ENCODE measurements around the gene SPINK1.
"Not testable (repeated sequence)": the region's sequence is repeated elsewhere in the genome, so short reads cannot be mapped to it uniquely, and the experiment has no call there.

Gene SPINK1

GRCh38 chr5:147822686-147823491, 8.6 kb downstream of the SPINK1 start:
- Histone ChIP-seq H3K4me3 (ENCODE audit: low read length) (no peak overlapping the region), H3K9me3 (ENCODE audit: control insufficient read depth, low read depth, low read length) (no peaks in the 10 kb centered on the region), H3K4me1 (ENCODE audit: control insufficient read depth, low read depth, low read length) (peaks cover 5% of the 10 kb centered on the region)

GRCh38 chr5:147822222-147822621, 9.2 kb downstream of the SPINK1 start:
- H3K4me1 ChIP-seq (ENCODE audit: control insufficient read depth, low read depth, low read length); H3K27me3 ChIP-seq (ENCODE audit: control insufficient read depth, insufficient read depth, low read length); H3K36me3 ChIP-seq (ENCODE audit: control insufficient read depth, low read depth, low read length); H3K9ac ChIP-seq (ENCODE audit: low read length); H3K27ac ChIP-seq (ENCODE audit: low read length); H3K4me3 ChIP-seq (ENCODE audit: low read length); H3K9me3 ChIP-seq (ENCODE audit: control insufficient read depth, low read depth, low read length): not testable (repeated sequence)

More at GRCh38 chr5:147822686-147823491, 8.6 kb downstream of the SPINK1 start:
- no peaks in the 10 kb centered on the region for H3K27me3 ChIP-seq (ENCODE audit: control insufficient read depth, insufficient read depth, low read length)
- no peaks in the 10 kb centered on the region for H3K36me3 ChIP-seq (ENCODE audit: control insufficient read depth, low read depth, low read length)
- H3K27ac ChIP-seq (ENCODE audit: low read length) = no peak overlapping the region
- H3K9ac ChIP-seq (ENCODE audit: low read length) = no peak overlapping the region

DNA sequence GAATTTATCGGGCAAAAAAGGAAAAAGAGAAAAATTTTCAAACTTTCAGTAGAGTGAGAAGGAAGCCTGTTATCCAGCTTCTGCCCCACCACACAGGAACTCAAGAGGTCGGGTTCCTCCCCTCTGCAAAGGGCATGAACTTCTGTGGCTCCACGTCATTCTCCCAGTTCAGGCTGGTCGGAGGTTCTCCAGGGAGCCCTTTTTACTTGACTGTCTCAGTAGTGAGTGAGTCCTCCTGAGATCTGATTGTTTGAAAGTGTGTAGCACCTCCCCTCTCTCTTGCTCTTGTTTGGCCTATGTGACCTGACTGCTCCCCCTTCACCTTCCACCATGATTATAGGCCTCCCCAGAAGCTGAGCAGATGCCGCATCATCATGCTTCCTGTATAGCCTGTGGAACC, 9.7 kb downstream of the SPINK1 start:
- Histone ChIP-seq H3K4me3 (ENCODE audit: low read length) (no peak overlapping the region), H3K27ac (ENCODE audit: low read length) (no peak overlapping the region), H3K9me3 (ENCODE audit: control insufficient read depth, low read depth, low read length) (no peaks in the 10 kb centered on the region), H3K9ac (ENCODE audit: low read length) (no peak overlapping the region), H3K27me3 (ENCODE audit: control insufficient read depth, insufficient read depth, low read length) (no peaks in the 10 kb centered on the region), H3K4me1 (ENCODE audit: control insufficient read depth, low read depth, low read length) (peaks cover 5% of the 10 kb centered on the region), H3K36me3 (ENCODE audit: control insufficient read depth, low read depth, low read length) (no peaks in the 10 kb centered on the region)

- Histone ChIP-seq H3K27me3 (ENCODE audit: control insufficient read depth, insufficient read depth, low read length) (no peaks in the 10 kb centered on the region), H3K27ac (ENCODE audit: low read length) (no peak overlapping the region)
Measured at GRCh38 chr5:147819261-147819770, 12.2 kb downstream of the SPINK1 start.

DNA sequence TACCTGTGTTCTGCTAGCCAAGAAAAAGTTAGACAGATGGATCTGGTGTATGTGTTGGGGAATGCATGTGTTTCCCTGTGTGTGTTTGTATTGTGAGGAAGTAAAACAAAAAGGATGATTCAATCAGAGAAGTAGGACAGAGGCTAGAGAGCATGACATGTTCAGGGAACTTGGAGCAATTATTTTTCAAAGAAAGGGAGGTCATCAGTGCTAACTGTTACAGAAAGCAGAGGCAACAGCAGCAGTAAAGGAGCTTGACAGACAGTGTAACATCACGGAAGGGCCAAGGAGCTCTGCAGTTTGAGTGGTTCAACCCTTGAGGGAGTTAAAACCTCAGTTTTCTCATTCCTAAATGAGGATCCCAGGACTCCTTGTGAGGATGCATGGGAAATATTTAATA, 13.2 kb downstream of the SPINK1 start:
- Histone ChIP-seq H3K9ac (ENCODE audit: low read length) (no peak overlapping the region), H3K27ac (ENCODE audit: low read length) (no peak overlapping the region), H3K4me3 (ENCODE audit: low read length) (no peak overlapping the region), H3K27me3 (ENCODE audit: control insufficient read depth, insufficient read depth, low read length) (no peaks in the 10 kb centered on the region), H3K4me1 (ENCODE audit: control insufficient read depth, low read depth, low read length) (no peaks in the 10 kb centered on the region), H3K9me3 (ENCODE audit: control insufficient read depth, low read depth, low read length) (peaks cover 4% of the 10 kb centered on the region), H3K36me3 (ENCODE audit: control insufficient read depth, low read depth, low read length) (no peaks in the 10 kb centered on the region)

More at GRCh38 chr5:147819261-147819770, 12.2 kb downstream of the SPINK1 start:
- H3K9me3 ChIP-seq (ENCODE audit: control insufficient read depth, low read depth, low read length) = peaks cover 4% of the 10 kb centered on the region
- no peaks in the 10 kb centered on the region for H3K36me3 ChIP-seq (ENCODE audit: control insufficient read depth, low read depth, low read length)
- H3K9ac ChIP-seq (ENCODE audit: low read length) = no peak overlapping the region
- H3K4me1 ChIP-seq (ENCODE audit: control insufficient read depth, low read depth, low read length) = peaks cover 3% of the 10 kb centered on the region
- no peak overlapping the region for H3K4me3 ChIP-seq (ENCODE audit: low read length)

DNA sequence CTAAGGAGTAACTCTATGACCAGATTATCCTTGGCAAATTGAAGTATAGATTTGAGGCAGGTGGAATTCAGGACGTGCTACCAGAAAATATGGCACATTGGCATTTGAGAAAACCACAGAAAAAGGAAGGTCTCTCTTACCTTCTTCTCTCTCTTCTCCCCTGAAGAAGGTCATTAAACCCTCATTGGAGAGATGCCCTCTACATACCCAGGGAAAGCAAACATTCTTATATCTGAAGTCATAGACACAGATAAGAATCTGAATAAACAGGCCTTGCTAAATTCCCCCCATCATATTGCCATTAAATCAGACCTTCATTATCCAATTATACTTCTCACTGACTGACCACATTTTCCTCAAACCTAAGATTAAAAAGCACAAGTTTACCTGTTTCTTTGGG, 17.8 kb downstream of the SPINK1 start:
- H3K36me3 ChIP-seq (ENCODE audit: control insufficient read depth, low read depth, low read length) = no peaks in the 10 kb centered on the region
- peaks cover 4% of the 10 kb centered on the region for H3K9me3 ChIP-seq (ENCODE audit: control insufficient read depth, low read depth, low read length)
- no peaks in the 10 kb centered on the region for H3K27me3 ChIP-seq (ENCODE audit: control insufficient read depth, insufficient read depth, low read length)
- H3K27ac ChIP-seq (ENCODE audit: low read length) = no peak overlapping the region
- H3K4me3 ChIP-seq (ENCODE audit: low read length) = no peak overlapping the region
- H3K4me1 ChIP-seq (ENCODE audit: control insufficient read depth, low read depth, low read length) = no peaks in the 10 kb centered on the region
- H3K9ac ChIP-seq (ENCODE audit: low read length) = no peak overlapping the region

- Histone ChIP-seq H3K4me1 (ENCODE audit: control insufficient read depth, low read depth, low read length) (no peaks in the 10 kb centered on the region), H3K9me3 (ENCODE audit: control insufficient read depth, low read depth, low read length) (no peaks in the 10 kb centered on the region), H3K36me3 (ENCODE audit: control insufficient read depth, low read depth, low read length) (no peaks in the 10 kb centered on the region), H3K27me3 (ENCODE audit: control insufficient read depth, insufficient read depth, low read length) (no peaks in the 10 kb centered on the region), H3K4me3 (ENCODE audit: low read length) (no peak overlapping the region), H3K27ac (ENCODE audit: low read length) (no peak overlapping the region), H3K9ac (ENCODE audit: low read length) (no peak overlapping the region)
Measured at GRCh38 chr5:147809830-147810666, 21.4 kb downstream of the SPINK1 start.

GRCh38 chr5:147805030-147805454, 26.4 kb downstream of the SPINK1 start:
- H3K27me3 ChIP-seq (ENCODE audit: control insufficient read depth, insufficient read depth, low read length) = no peaks in the 10 kb centered on the region
- no peaks in the 10 kb centered on the region for H3K9me3 ChIP-seq (ENCODE audit: control insufficient read depth, low read depth, low read length)
- H3K27ac ChIP-seq (ENCODE audit: low read length) = no peak overlapping the region

GRCh38 chr5:147804334-147804733, 27.1 kb downstream of the SPINK1 start:
- Histone ChIP-seq H3K9ac (ENCODE audit: low read length) (no peak overlapping the region), H3K4me1 (ENCODE audit: control insufficient read depth, low read depth, low read length) (no peaks in the 10 kb centered on the region), H3K9me3 (ENCODE audit: control insufficient read depth, low read depth, low read length) (no peaks in the 10 kb centered on the region), H3K27me3 (ENCODE audit: control insufficient read depth, insufficient read depth, low read length) (no peaks in the 10 kb centered on the region), H3K4me3 (ENCODE audit: low read length) (no peak overlapping the region), H3K36me3 (ENCODE audit: control insufficient read depth, low read depth, low read length) (no peaks in the 10 kb centered on the region), H3K27ac (ENCODE audit: low read length) (no peak overlapping the region)

More at GRCh38 chr5:147805030-147805454, 26.4 kb downstream of the SPINK1 start:
- H3K4me3 ChIP-seq (ENCODE audit: low read length) = no peak overlapping the region
- H3K9ac ChIP-seq (ENCODE audit: low read length) = no peak overlapping the region
- H3K4me1 ChIP-seq (ENCODE audit: control insufficient read depth, low read depth, low read length) = no peaks in the 10 kb centered on the region
- H3K36me3 ChIP-seq (ENCODE audit: control insufficient read depth, low read depth, low read length) = no peaks in the 10 kb centered on the region

- Histone ChIP-seq H3K36me3 (ENCODE audit: control insufficient read depth, low read depth, low read length) (no peaks in the 10 kb centered on the region), H3K9ac (ENCODE audit: low read length) (no peak overlapping the region), H3K9me3 (ENCODE audit: control insufficient read depth, low read depth, low read length) (no peaks in the 10 kb centered on the region), H3K27me3 (ENCODE audit: control insufficient read depth, insufficient read depth, low read length) (no peaks in the 10 kb centered on the region), H3K4me1 (ENCODE audit: control insufficient read depth, low read depth, low read length) (no peaks in the 10 kb centered on the region), H3K27ac (ENCODE audit: low read length) (no peak overlapping the region), H3K4me3 (ENCODE audit: low read length) (no peak overlapping the region)
Measured at GRCh38 chr5:147803926-147804325, 27.5 kb downstream of the SPINK1 start.

GRCh38 chr5:147803161-147803560, 28.3 kb downstream of the SPINK1 start:
- H3K9me3 ChIP-seq (ENCODE audit: control insufficient read depth, low read depth, low read length); H3K4me1 ChIP-seq (ENCODE audit: control insufficient read depth, low read depth, low read length); H3K27ac ChIP-seq (ENCODE audit: low read length): not testable (repeated sequence)

More at GRCh38 chr5:147803161-147803560, 28.3 kb downstream of the SPINK1 start:
- H3K36me3 ChIP-seq (ENCODE audit: control insufficient read depth, low read depth, low read length); H3K4me3 ChIP-seq (ENCODE audit: low read length); H3K9ac ChIP-seq (ENCODE audit: low read length); H3K27me3 ChIP-seq (ENCODE audit: control insufficient read depth, insufficient read depth, low read length): not testable (repeated sequence)
